ENCODE results near the gene SLIT3.

SLIT3 gene

GRCh38 chr5:168833936-168834335 is 467.0 kb downstream of the SLIT3 start:
- peaks cover 12% of the 10 kb centered on the region for H3K4me1 ChIP-seq (ENCODE audit: control insufficient read depth, low read depth, low read length)
- H3K27me3 ChIP-seq (ENCODE audit: control insufficient read depth, insufficient read depth, low read length), result peaks cover 85% of the 10 kb centered on the region
- no peak overlapping the region for H3K9ac ChIP-seq (ENCODE audit: low read length)
- no peak overlapping the region for H3K4me3 ChIP-seq (ENCODE audit: low read length)
- H3K27ac ChIP-seq (ENCODE audit: low read length), result no peak overlapping the region
- no peaks in the 10 kb centered on the region for H3K36me3 ChIP-seq (ENCODE audit: control insufficient read depth, low read depth, low read length)
- no peaks in the 10 kb centered on the region for H3K9me3 ChIP-seq (ENCODE audit: control insufficient read depth, low read depth, low read length)

GRCh38 chr5:168833383-168833782 is 467.6 kb downstream of the SLIT3 start:
- Histone ChIP-seq H3K36me3 (ENCODE audit: control insufficient read depth, low read depth, low read length) (no peaks in the 10 kb centered on the region), H3K9me3 (ENCODE audit: control insufficient read depth, low read depth, low read length) (no peaks in the 10 kb centered on the region), H3K9ac (ENCODE audit: low read length) (no peak overlapping the region), H3K27ac (ENCODE audit: low read length) (no peak overlapping the region), H3K27me3 (ENCODE audit: control insufficient read depth, insufficient read depth, low read length) (peaks cover 89% of the 10 kb centered on the region), H3K4me1 (ENCODE audit: control insufficient read depth, low read depth, low read length) (peaks cover 15% of the 10 kb centered on the region), H3K4me3 (ENCODE audit: low read length) (no peak overlapping the region)

- Histone ChIP-seq H3K9ac (ENCODE audit: low read length) (no peak overlapping the region), H3K36me3 (ENCODE audit: control insufficient read depth, low read depth, low read length) (no peaks in the 10 kb centered on the region), H3K4me1 (ENCODE audit: control insufficient read depth, low read depth, low read length) (peaks cover 25% of the 10 kb centered on the region), H3K4me3 (ENCODE audit: low read length) (no peak overlapping the region), H3K9me3 (ENCODE audit: control insufficient read depth, low read depth, low read length) (no peaks in the 10 kb centered on the region), H3K27me3 (ENCODE audit: control insufficient read depth, insufficient read depth, low read length) (peaks cover 81% of the 10 kb centered on the region), H3K27ac (ENCODE audit: low read length) (no peak overlapping the region)
Measured at GRCh38 chr5:168832308-168832707, 468.6 kb downstream of the SLIT3 start.

- H3K9ac ChIP-seq (ENCODE audit: low read length), result no peak overlapping the region
- peaks cover 29% of the 10 kb centered on the region for H3K4me1 ChIP-seq (ENCODE audit: control insufficient read depth, low read depth, low read length)
- H3K9me3 ChIP-seq (ENCODE audit: control insufficient read depth, low read depth, low read length), result no peaks in the 10 kb centered on the region
- H3K36me3 ChIP-seq (ENCODE audit: control insufficient read depth, low read depth, low read length), result no peaks in the 10 kb centered on the region
- H3K27ac ChIP-seq (ENCODE audit: low read length), result no peak overlapping the region
- H3K27me3 ChIP-seq (ENCODE audit: control insufficient read depth, insufficient read depth, low read length), result peaks cover 72% of the 10 kb centered on the region
- no peak overlapping the region for H3K4me3 ChIP-seq (ENCODE audit: low read length)
Measured at GRCh38 chr5:168831383-168831782, 469.6 kb downstream of the SLIT3 start.

GRCh38 chr5:168830833-168831232 is 470.1 kb downstream of the SLIT3 start:
- Histone ChIP-seq H3K9ac (ENCODE audit: low read length) (no peak overlapping the region), H3K4me1 (ENCODE audit: control insufficient read depth, low read depth, low read length) (peaks cover 29% of the 10 kb centered on the region), H3K36me3 (ENCODE audit: control insufficient read depth, low read depth, low read length) (no peaks in the 10 kb centered on the region), H3K4me3 (ENCODE audit: low read length) (no peak overlapping the region), H3K27me3 (ENCODE audit: control insufficient read depth, insufficient read depth, low read length) (peaks cover 66% of the 10 kb centered on the region), H3K9me3 (ENCODE audit: control insufficient read depth, low read depth, low read length) (no peaks in the 10 kb centered on the region), H3K27ac (ENCODE audit: low read length) (no peak overlapping the region)

GRCh38 chr5:168829922-168830417 is 471.0 kb downstream of the SLIT3 start:
- peaks cover 57% of the 10 kb centered on the region for H3K27me3 ChIP-seq (ENCODE audit: control insufficient read depth, insufficient read depth, low read length)
- H3K4me3 ChIP-seq (ENCODE audit: low read length), result no peak overlapping the region
- H3K27ac ChIP-seq (ENCODE audit: low read length), result no peak overlapping the region
- no peaks in the 10 kb centered on the region for H3K36me3 ChIP-seq (ENCODE audit: control insufficient read depth, low read depth, low read length)
- H3K9me3 ChIP-seq (ENCODE audit: control insufficient read depth, low read depth, low read length), result no peaks in the 10 kb centered on the region
- no peak overlapping the region for H3K9ac ChIP-seq (ENCODE audit: low read length)
- peaks cover 29% of the 10 kb centered on the region for H3K4me1 ChIP-seq (ENCODE audit: control insufficient read depth, low read depth, low read length)

- H3K27ac ChIP-seq (ENCODE audit: low read length), result no peak overlapping the region
- H3K9ac ChIP-seq (ENCODE audit: low read length), result no peak overlapping the region
- H3K9me3 ChIP-seq (ENCODE audit: control insufficient read depth, low read depth, low read length), result no peaks in the 10 kb centered on the region
- peaks cover 26% of the 10 kb centered on the region for H3K4me1 ChIP-seq (ENCODE audit: control insufficient read depth, low read depth, low read length)
- peaks cover 58% of the 10 kb centered on the region for H3K27me3 ChIP-seq (ENCODE audit: control insufficient read depth, insufficient read depth, low read length)
- H3K36me3 ChIP-seq (ENCODE audit: control insufficient read depth, low read depth, low read length), result no peaks in the 10 kb centered on the region
- no peak overlapping the region for H3K4me3 ChIP-seq (ENCODE audit: low read length)
Measured at GRCh38 chr5:168829044-168829443, 471.9 kb downstream of the SLIT3 start.

- Histone ChIP-seq H3K9me3 (ENCODE audit: control insufficient read depth, low read depth, low read length) (no peaks in the 10 kb centered on the region), H3K4me3 (ENCODE audit: low read length) (no peak overlapping the region), H3K36me3 (ENCODE audit: control insufficient read depth, low read depth, low read length) (no peaks in the 10 kb centered on the region), H3K4me1 (ENCODE audit: control insufficient read depth, low read depth, low read length) (peaks cover 17% of the 10 kb centered on the region), H3K27ac (ENCODE audit: low read length) (no peak overlapping the region), H3K27me3 (ENCODE audit: control insufficient read depth, insufficient read depth, low read length) (peaks cover 46% of the 10 kb centered on the region), H3K9ac (ENCODE audit: low read length) (no peak overlapping the region)
Measured at GRCh38 chr5:168827636-168828035, 473.3 kb downstream of the SLIT3 start.

- H3K4me1 ChIP-seq (ENCODE audit: control insufficient read depth, low read depth, low read length), result peaks cover 17% of the 10 kb centered on the region
- peaks cover 33% of the 10 kb centered on the region for H3K27me3 ChIP-seq (ENCODE audit: control insufficient read depth, insufficient read depth, low read length)
- no peaks in the 10 kb centered on the region for H3K9me3 ChIP-seq (ENCODE audit: control insufficient read depth, low read depth, low read length)
- H3K4me3 ChIP-seq (ENCODE audit: low read length), result no peak overlapping the region
- no peaks in the 10 kb centered on the region for H3K36me3 ChIP-seq (ENCODE audit: control insufficient read depth, low read depth, low read length)
- H3K27ac ChIP-seq (ENCODE audit: low read length), result no peak overlapping the region
- H3K9ac ChIP-seq (ENCODE audit: low read length), result no peak overlapping the region
Measured at GRCh38 chr5:168826246-168826725, 474.7 kb downstream of the SLIT3 start.

GRCh38 chr5:168822745-168823281 is 478.1 kb downstream of the SLIT3 start:
- no peak overlapping the region for H3K9ac ChIP-seq (ENCODE audit: low read length)
- peaks cover 6% of the 10 kb centered on the region for H3K27me3 ChIP-seq (ENCODE audit: control insufficient read depth, insufficient read depth, low read length)
- H3K9me3 ChIP-seq (ENCODE audit: control insufficient read depth, low read depth, low read length), result no peaks in the 10 kb centered on the region
- H3K27ac ChIP-seq (ENCODE audit: low read length), result no peak overlapping the region
- no peak overlapping the region for H3K4me3 ChIP-seq (ENCODE audit: low read length)
- no peaks in the 10 kb centered on the region for H3K36me3 ChIP-seq (ENCODE audit: control insufficient read depth, low read depth, low read length)
- peaks cover 14% of the 10 kb centered on the region for H3K4me1 ChIP-seq (ENCODE audit: control insufficient read depth, low read depth, low read length)

GRCh38 chr5:168822248-168822744 is 478.6 kb downstream of the SLIT3 start:
- no peak overlapping the region for H3K4me3 ChIP-seq (ENCODE audit: low read length)
- no peak overlapping the region for H3K27ac ChIP-seq (ENCODE audit: low read length)
- peaks cover 14% of the 10 kb centered on the region for H3K4me1 ChIP-seq (ENCODE audit: control insufficient read depth, low read depth, low read length)
- no peaks in the 10 kb centered on the region for H3K9me3 ChIP-seq (ENCODE audit: control insufficient read depth, low read depth, low read length)
- H3K27me3 ChIP-seq (ENCODE audit: control insufficient read depth, insufficient read depth, low read length), result peaks cover 6% of the 10 kb centered on the region
- H3K9ac ChIP-seq (ENCODE audit: low read length), result no peak overlapping the region
- H3K36me3 ChIP-seq (ENCODE audit: control insufficient read depth, low read depth, low read length), result no peaks in the 10 kb centered on the region

GRCh38 chr5:168820874-168821273 is 480.1 kb downstream of the SLIT3 start:
- Histone ChIP-seq H3K9ac (ENCODE audit: low read length) (no peak overlapping the region), H3K9me3 (ENCODE audit: control insufficient read depth, low read depth, low read length) (no peaks in the 10 kb centered on the region), H3K36me3 (ENCODE audit: control insufficient read depth, low read depth, low read length) (no peaks in the 10 kb centered on the region), H3K27ac (ENCODE audit: low read length) (no peak overlapping the region), H3K27me3 (ENCODE audit: control insufficient read depth, insufficient read depth, low read length) (peaks cover 6% of the 10 kb centered on the region), H3K4me3 (ENCODE audit: low read length) (no peak overlapping the region), H3K4me1 (ENCODE audit: control insufficient read depth, low read depth, low read length) (peaks cover 10% of the 10 kb centered on the region)
